HUES64 (cell line): ENCODE measurements around the gene DSC3.

ENCODE experiments used
- H3K27ac ChIP-seq: 2 replicates; pipeline ENCODE4 v1.7.0; 2013; ENCODE audit warnings: low read depth, low read length, inconsistent platforms
- H3K27me3 ChIP-seq: 2 replicates; pipeline ENCODE4 v1.6.1; 2013; ENCODE audit warnings: mild to moderate bottlenecking, low read length; ENCODE audit not compliant: insufficient read depth
- H3K36me3 ChIP-seq: 2 replicates; pipeline ENCODE4 v1.6.1; 2013; ENCODE audit warnings: mild to moderate bottlenecking, low read length; ENCODE audit not compliant: insufficient read depth
- H3K4me1 ChIP-seq: 2 replicates; pipeline ENCODE4 v1.6.1; 2013; ENCODE audit warnings: mild to moderate bottlenecking, low read length, moderate library complexity; ENCODE audit not compliant: insufficient read depth
- H3K4me3 ChIP-seq: 2 replicates; pipeline ENCODE4 v1.5.1; 2013; ENCODE audit warnings: mild to moderate bottlenecking, low read length, moderate library complexity
- H3K9ac ChIP-seq: 2 replicates; pipeline ENCODE4 v1.6.1; 2013; ENCODE audit warnings: mild to moderate bottlenecking, low read depth, low read length
- H3K9me3 ChIP-seq: 2 replicates; pipeline ENCODE4 v1.6.1; 2013; ENCODE audit warnings: low read depth, low read length; ENCODE audit not compliant: insufficient read depth
- WGBS: fragments of 150-250, 120-280 bp; methylation state at CpG from one replicate; pipeline ENCODE4 v1.1.7; 2013; ENCODE audit warnings: missing lambda C conversion rate; 5-methylcytosine and 5-hydroxymethylcytosine counted together

The DSC3 gene

GRCh38 chr18:30970196-30970816 lies 72.2 kb downstream of the DSC3 start:
- Histone ChIP-seq H3K9ac (no peak overlapping the region), H3K36me3 (no peaks in the 10 kb centered on the region), H3K27ac (no peak overlapping the region), H3K27me3 (no peaks in the 10 kb centered on the region), H3K4me1 (no peaks in the 10 kb centered on the region; the same call in 1 of the 2 replicates), H3K4me3 (no peak overlapping the region), H3K9me3 (no peaks in the 10 kb centered on the region)
- 49% methylated on average over 6 of the region's 7 CpGs for WGBS

- Histone ChIP-seq H3K27ac (no peak overlapping the region), H3K27me3 (no peaks in the 10 kb centered on the region), H3K4me3 (no peak overlapping the region), H3K4me1 (no peaks in the 10 kb centered on the region; the same call in 1 of the 2 replicates), H3K9me3 (no peaks in the 10 kb centered on the region), H3K36me3 (no peaks in the 10 kb centered on the region), H3K9ac (no peak overlapping the region)
- 96% methylated on average over 2 of the region's 4 CpGs for WGBS
Observed at GRCh38 chr18:30969670-30970170, 72.8 kb downstream of the DSC3 start.

- H3K27ac ChIP-seq = no peak overlapping the region
- no peaks in the 10 kb centered on the region for H3K36me3 ChIP-seq
- 85% methylated on average over 3 of the region's 4 CpGs for WGBS
- no peaks in the 10 kb centered on the region for H3K9me3 ChIP-seq
- no peaks in the 10 kb centered on the region; the same call in 1 of the 2 replicates for H3K4me1 ChIP-seq
- no peaks in the 10 kb centered on the region for H3K27me3 ChIP-seq
- no peak overlapping the region for H3K4me3 ChIP-seq
- H3K9ac ChIP-seq = no peak overlapping the region
Observed at GRCh38 chr18:30967701-30968100, 74.8 kb downstream of the DSC3 start.

- no peaks in the 10 kb centered on the region for H3K9me3 ChIP-seq
- H3K27me3 ChIP-seq = no peaks in the 10 kb centered on the region
- H3K27ac ChIP-seq = no peak overlapping the region
- no peaks in the 10 kb centered on the region for H3K36me3 ChIP-seq
- H3K4me3 ChIP-seq = no peak overlapping the region
- H3K9ac ChIP-seq = no peak overlapping the region
- WGBS = 92% methylated on average over 4 of the region's 4 CpGs
- no peaks in the 10 kb centered on the region; the same call in 1 of the 2 replicates for H3K4me1 ChIP-seq
Observed at GRCh38 chr18:30965237-30965636, 77.3 kb downstream of the DSC3 start.

- Histone ChIP-seq H3K9me3 (no peaks in the 10 kb centered on the region), H3K27me3 (no peaks in the 10 kb centered on the region), H3K9ac (no peak overlapping the region), H3K4me3 (no peak overlapping the region), H3K4me1 (no peaks in the 10 kb centered on the region), H3K27ac (no peak overlapping the region), H3K36me3 (no peaks in the 10 kb centered on the region)
- WGBS = 92% methylated on average over 6 of the region's 6 CpGs
Observed at GRCh38 chr18:30960661-30961060, 81.9 kb downstream of the DSC3 start.

- WGBS = 100% methylated on average over 2 of the region's 2 CpGs
- no peaks in the 10 kb centered on the region for H3K36me3 ChIP-seq
- no peak overlapping the region for H3K4me3 ChIP-seq
Observed at GRCh38 chr18:30957066-30957465, 85.5 kb downstream of the DSC3 start.

GRCh38 chr18:30954262-30954661 lies 88.3 kb downstream of the DSC3 start:
- H3K9ac ChIP-seq = no peak overlapping the region
- H3K4me3 ChIP-seq = no peak overlapping the region
- no peaks in the 10 kb centered on the region for H3K4me1 ChIP-seq
- WGBS = 100% methylated on average over 2 of the region's 3 CpGs
- H3K9me3 ChIP-seq = no peaks in the 10 kb centered on the region
- H3K36me3 ChIP-seq = no peaks in the 10 kb centered on the region
- no peaks in the 10 kb centered on the region for H3K27me3 ChIP-seq
- H3K27ac ChIP-seq = no peak overlapping the region

More at GRCh38 chr18:30957066-30957465, 85.5 kb downstream of the DSC3 start:
- H3K27ac ChIP-seq = no peak overlapping the region
- H3K9me3 ChIP-seq = no peaks in the 10 kb centered on the region
- H3K27me3 ChIP-seq = no peaks in the 10 kb centered on the region
- no peak overlapping the region for H3K9ac ChIP-seq
- no peaks in the 10 kb centered on the region for H3K4me1 ChIP-seq

GRCh38 chr18:30945761-30946160 lies 96.8 kb downstream of the DSC3 start:
- Histone ChIP-seq H3K27ac (no peak overlapping the region), H3K4me1 (no peaks in the 10 kb centered on the region), H3K9me3 (peaks cover 10% of the 10 kb centered on the region), H3K27me3 (no peaks in the 10 kb centered on the region), H3K36me3 (no peaks in the 10 kb centered on the region), H3K4me3 (no peak overlapping the region), H3K9ac (no peak overlapping the region)
- 95% methylated on average over 8 of the region's 8 CpGs for WGBS

- Histone ChIP-seq H3K4me3 (no peak overlapping the region), H3K9me3 (peaks cover 11% of the 10 kb centered on the region), H3K4me1 (no peaks in the 10 kb centered on the region), H3K9ac (no peak overlapping the region), H3K36me3 (no peaks in the 10 kb centered on the region), H3K27me3 (no peaks in the 10 kb centered on the region), H3K27ac (no peak overlapping the region)
- 85% methylated on average over 3 of the region's 3 CpGs for WGBS
Observed at GRCh38 chr18:30944773-30945417, 97.6 kb downstream of the DSC3 start.

- H3K27ac ChIP-seq = no peak overlapping the region
- H3K9ac ChIP-seq = no peak overlapping the region
- no peaks in the 10 kb centered on the region for H3K27me3 ChIP-seq
- no peaks in the 10 kb centered on the region for H3K36me3 ChIP-seq
- H3K9me3 ChIP-seq = peaks cover 11% of the 10 kb centered on the region
- no peak overlapping the region for H3K4me3 ChIP-seq
- no peaks in the 10 kb centered on the region for H3K4me1 ChIP-seq
Observed at GRCh38 chr18:30940952-30941539, 101.5 kb downstream of the DSC3 start.
